ENCODE results near the gene TWNK. TPM values are rescaled to one million over a fixed set of nuclear protein-coding genes. Genes with fewer than 3 reads are reported as not detected.

The TWNK gene
- total and polyA plus RNA-seq, 9 of the 15 experiments (the other 6 are each of a cell fraction or from before 2014, with no cell fraction given) = 11.6 to 34.7 (median 17.4) TPM

GRCh38 chr10:101012525-101013364 is 25.4 kb downstream of the TWNK start:
- no TSS peak for BruUV-seq (replicated peaks)
- FAIRE-seq (peak; percentile 90), ATAC-seq (peak; percentile 78), DNase-seq (ENCODE audit: extremely low read depth in 1 of 4, low spot score in 3 of 4) (peak; percentile 51 to 75 (median 58))
- Histone ChIP-seq H3K36me3 (ENCODE audit: control insufficient read depth, insufficient read depth, low read length) (no peaks in the 10 kb centered on the region), H3K9me3 (replicated peaks; ENCODE audit: control insufficient read depth, insufficient read depth, low read depth, low read length) (no peaks in the 10 kb centered on the region), H3K27ac (ENCODE audit: extremely low read depth, low read depth, low read length) (no peak overlapping the region), H3K9me1 (ENCODE audit: control insufficient read depth, insufficient read depth, low read length) (no peaks in the 10 kb centered on the region), H3K4me2 (ENCODE audit: insufficient read depth, low read length) (no peak overlapping the region), H3K27me3 (ENCODE audit: control insufficient read depth in 2 of 2, insufficient read depth in 2 of 2, low read length in 2 of 2) (no peaks in the 10 kb centered on the region), H3K4me1 (replicated peaks in 1 of 2; ENCODE audit: control insufficient read depth in 2 of 2, insufficient read depth in 2 of 2, low read length in 2 of 2) (peaks cover 14 to 38% of the 10 kb centered on the region in 2 experiments; a peak in 4 of 5 replicates), H3K4me3 (no peak overlapping the region), H3K79me2 (ENCODE audit: control insufficient read depth, insufficient read depth, low read length) (no peaks in the 10 kb centered on the region), H4K20me1 (replicated peaks; ENCODE audit: control insufficient read depth, insufficient read depth, low read length) (no peaks in the 10 kb centered on the region), H2AFZ (ENCODE audit: low read depth, low read length) (peak overlapping the region; percentile 53; the same call in 1 of the 2 replicates), H3K9ac (ENCODE audit: insufficient read depth in 1 of 2, low read depth in 2 of 2, low read length in 2 of 2) (no peak overlapping the region)
- in situ Hi-C loops (cut with MboI) (loop anchor here (10.0 kb wide), 1 partner anchor 458 kb away; no protein-coding TSS in a partner anchor), intact Hi-C loops (cut with micrococcal nuclease) (loop anchor here (10.0 kb wide), 1 partner anchor 52 kb away; the partner anchor contains the start of gene KAZALD1)
- 9% methylated on average over 11 of the region's 14 CpGs for WGBS (ENCODE audit: insufficient coverage, low coverage, missing lambda C conversion rate)
- CTCF ChIA-PET (ENCODE audit: low intra/inter-chr PET ratio) = interaction anchor here (5.8 kb wide), 1 partner anchor 16 kb away, joined by 150 read pairs; the partner anchor contains the start of gene LZTS2
- POLR2A ChIA-PET = no interaction called here
- TF ChIP-seq RAD21 (CRISPR knock-in tag; conservative IDR thresholded peaks at IDR 0.05 in 1 of 2, IDR thresholded peaks at IDR 0.05 in 1 of 2) = peak; percentile 19 to 56; a peak in 2 of 4 replicates
- no peak for TF ChIP-seq ZNF695 (CRISPR knock-in tag; IDR thresholded peaks at IDR 0.05)
- no peak for TF ChIP-seq THAP7 (CRISPR knock-in tag; IDR thresholded peaks at IDR 0.05)
- TF ChIP-seq CTCF (IDR thresholded peaks at IDR 0.05 in 2 of 3, conservative IDR thresholded peaks at IDR 0.05 in 1 of 3; ENCODE audit: insufficient read depth in 2 of 3, low read depth in 1 of 3, low read length in 3 of 3) = peak; percentile 69 to 82 (median 72)
- 0 out of 2 replicates have a peak, but pooled peaks have one; percentile 25 for TF ChIP-seq SMC3 (conservative IDR thresholded peaks at IDR 0.05; ENCODE audit: insufficient read depth, low read depth, low read length)
- no peak for TF ChIP-seq HCFC1 (IDR thresholded peaks at IDR 0.05; ENCODE audit: low read depth, low read length)
- TF ChIP-seq MYNN (IDR thresholded peaks at IDR 0.05) = peak; percentile 45; the same call in 1 of the 2 replicates
- TF ChIP-seq MYNN (CRISPR knock-in tag; IDR thresholded peaks at IDR 0.05) = no peak
- TF ChIP-seq KLF13 (tag; IDR thresholded peaks at IDR 0.05; ENCODE audit: borderline replicate concordance, low read depth) = no peak
- no peak for TF ChIP-seq ZNF655 (CRISPR knock-in tag; IDR thresholded peaks at IDR 0.05)
- TF ChIP-seq CTCFL (IDR thresholded peaks at IDR 0.05; ENCODE audit: borderline replicate concordance, insufficient read depth, low read depth, low read length, poor library complexity, severe bottlenecking) = peak; percentile 17
- TF ChIP-seq JUND (IDR thresholded peaks at IDR 0.05; ENCODE audit: borderline replicate concordance, low read depth, low read length) = 0 out of 2 replicates have a peak, but pooled peaks have one; percentile 10
- no peak for TF ChIP-seq JUND (tag; IDR thresholded peaks at IDR 0.05; ENCODE audit: borderline replicate concordance, low read depth, low read length)
- TF ChIP-seq PRMT5 (CRISPR knock-in tag; IDR thresholded peaks at IDR 0.05) = no peak

All from K562 (cell line).